Gastroesophageal sphincter (tissue), 4 donors: ENCODE data around the gene RBP5. TPM values are rescaled to one million over a fixed set of nuclear protein-coding genes. Genes with fewer than 3 reads are reported as not detected.

Source experiments
- ATAC-seq: fragments of 150-250 bp; one replicate; pipeline ENCODE4 v1.9.1; 2016; ENCODE audit warnings: mild to moderate bottlenecking, moderate library complexity
- H3K27ac ChIP-seq, 4 donors: fragments of 200-600 bp; sonication (generic) in 3 of 4; 1 replicate in 3 of 4; 2 replicates in 1 of 4; pipeline ENCODE4 v1.5.1; 2016 to 2019
- H3K27me3 ChIP-seq: fragments of 200-600 bp; sonication (generic); one replicate; pipeline ENCODE4 v1.5.1; 2019
- H3K36me3 ChIP-seq, 2 donors: fragments of 200-600 bp; sonication (generic); one replicate each; pipeline ENCODE4 v1.5.1; 2019; ENCODE audit warnings: control low read depth in 1 of 2
- H3K4me1 ChIP-seq, 3 donors: fragments of 200-600 bp; sonication (generic); 1 replicate in 2 of 3; 2 replicates in 1 of 3; pipeline ENCODE4 v1.5.1; 2016 to 2019; ENCODE audit warnings: control low read depth in 2 of 3
- H3K4me3 ChIP-seq, 2 donors: fragments of 200-600 bp; sonication (generic); one replicate each; pipeline ENCODE4 v1.5.1; 2019; ENCODE audit warnings: mild to moderate bottlenecking in 1 of 2, moderate library complexity in 1 of 2
- H3K9me3 ChIP-seq, 3 donors: fragments of 200-600 bp; sonication (generic); one replicate each; pipeline ENCODE4 v1.5.1; 2017 to 2019; ENCODE audit warnings: control low read depth in 2 of 3
- EP300 ChIP-seq: sonication (generic); formaldehyde crosslinking; IDR thresholded peaks from one replicate; pipeline ENCODE4 v1.6.1; 2017; ENCODE audit warnings: antibody characterized with exemption, mild to moderate bottlenecking
- POLR2A ChIP-seq, 2 donors: fragments of 450-650 bp; IDR thresholded peaks; one replicate each; pipeline ENCODE4 v1.6.1; 2017; ENCODE audit warnings: antibody characterized with exemption in 2 of 2, mild to moderate bottlenecking in 2 of 2, moderate library complexity in 1 of 2
- POLR2AphosphoS5 ChIP-seq: sonication (generic); formaldehyde crosslinking; IDR thresholded peaks from one replicate; pipeline ENCODE4 v1.6.1; 2017; ENCODE audit warnings: antibody characterized with exemption
- WGBS, 2 donors: methylation state at CpG; one replicate each; pipeline ENCODE4 v1.1.5; 2018; ENCODE audit warnings: low coverage in 1 of 2; 5-methylcytosine and 5-hydroxymethylcytosine counted together
- total RNA-seq, 4 donors: library from RNA; depleted of rRNA; stranded (reverse); fragments of >200 nt; gene quantifications; one replicate each; pipeline ENCODE4 v1.1.0, GENCODE V29; 2016
- TF ChIP-seq, protein P1 (sequence below), 4 experiments: fragments of 200-600 bp in 2 of 4; fragments of 450-650 bp in 2 of 4; sonication (generic) in 1 of 4; IDR thresholded peaks; one replicate each; pipeline ENCODE4 v1.5.1; 2017 to 2019; ENCODE audit warnings: antibody characterized with exemption in 4 of 4, mild to moderate bottlenecking in 2 of 4, moderate library complexity in 2 of 4

Gene RBP5
- total RNA-seq, 4 donors from 2014 or later, result 0.58 to 1.1 TPM; not detected in 2

DNA sequence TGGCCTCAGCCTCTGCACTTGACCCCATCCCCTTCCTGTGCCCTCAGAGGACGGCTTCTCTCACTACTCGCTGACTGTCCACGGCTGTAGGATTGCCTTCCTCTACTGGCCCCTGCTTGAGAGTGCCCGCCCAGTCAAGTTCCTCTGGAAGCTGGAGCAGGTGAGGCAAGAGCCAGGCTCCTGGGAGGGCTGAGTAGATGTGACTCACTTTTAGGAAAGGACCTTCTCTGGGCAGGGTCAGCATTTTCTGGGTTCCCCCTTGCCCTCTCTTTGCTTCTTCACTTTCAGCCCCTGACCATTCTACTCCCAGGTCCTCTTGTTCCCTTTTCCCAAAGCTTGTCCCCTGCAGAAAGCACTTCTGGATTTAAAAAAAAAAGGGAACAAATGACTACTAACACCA, 9.2 kb upstream of the RBP5 start:
- 43 to 50% methylated on average over 2 to 3 of the region's 4 CpGs for WGBS, 2 donors
- no peak overlapping the region for H3K4me3 ChIP-seq
- no peak for TF ChIP-seq EP300
- no peak for TF ChIP-seq POLR2A (IDR thresholded peaks at IDR 0.05)
- TF ChIP-seq, protein P1, sequence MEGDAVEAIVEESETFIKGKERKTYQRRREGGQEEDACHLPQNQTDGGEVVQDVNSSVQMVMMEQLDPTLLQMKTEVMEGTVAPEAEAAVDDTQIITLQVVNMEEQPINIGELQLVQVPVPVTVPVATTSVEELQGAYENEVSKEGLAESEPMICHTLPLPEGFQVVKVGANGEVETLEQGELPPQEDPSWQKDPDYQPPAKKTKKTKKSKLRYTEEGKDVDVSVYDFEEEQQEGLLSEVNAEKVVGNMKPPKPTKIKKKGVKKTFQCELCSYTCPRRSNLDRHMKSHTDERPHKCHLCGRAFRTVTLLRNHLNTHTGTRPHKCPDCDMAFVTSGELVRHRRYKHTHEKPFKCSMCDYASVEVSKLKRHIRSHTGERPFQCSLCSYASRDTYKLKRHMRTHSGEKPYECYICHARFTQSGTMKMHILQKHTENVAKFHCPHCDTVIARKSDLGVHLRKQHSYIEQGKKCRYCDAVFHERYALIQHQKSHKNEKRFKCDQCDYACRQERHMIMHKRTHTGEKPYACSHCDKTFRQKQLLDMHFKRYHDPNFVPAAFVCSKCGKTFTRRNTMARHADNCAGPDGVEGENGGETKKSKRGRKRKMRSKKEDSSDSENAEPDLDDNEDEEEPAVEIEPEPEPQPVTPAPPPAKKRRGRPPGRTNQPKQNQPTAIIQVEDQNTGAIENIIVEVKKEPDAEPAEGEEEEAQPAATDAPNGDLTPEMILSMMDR (IDR thresholded peaks at IDR 0.05), result no peak
- ATAC-seq, result no peak
- no peak overlapping the region for H3K27ac ChIP-seq
- H3K4me1 ChIP-seq, result no peaks in the 10 kb centered on the region
- H3K9me3 ChIP-seq, result no peaks in the 10 kb centered on the region
- peaks cover 0 to 89% of the 10 kb centered on the region in 2 donors for H3K36me3 ChIP-seq
- H3K27me3 ChIP-seq, result no peaks in the 10 kb centered on the region

DNA sequence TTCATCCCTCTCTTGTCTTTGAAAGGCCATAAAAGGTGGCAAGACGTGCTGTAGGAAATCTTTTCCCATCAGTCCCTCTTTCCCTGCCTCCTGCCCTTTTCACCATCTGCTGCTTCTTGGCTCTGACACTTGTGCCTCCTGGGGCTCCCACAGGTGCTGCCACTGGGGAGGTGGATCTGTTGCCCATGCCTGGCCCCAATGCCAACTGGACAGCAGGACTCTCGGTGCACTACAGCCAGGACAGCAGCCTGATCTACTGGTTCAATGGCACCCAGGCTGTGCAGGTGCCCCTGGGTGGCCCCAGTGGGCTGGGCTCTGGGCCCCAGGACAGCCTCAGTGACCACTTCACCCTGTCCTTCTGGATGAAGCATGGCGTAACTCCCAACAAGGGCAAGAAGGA, 8.0 kb upstream of the RBP5 start:
- no peaks in the 10 kb centered on the region for H3K4me1 ChIP-seq
- TF ChIP-seq POLR2AphosphoS5, result no peak
- TF ChIP-seq EP300, result no peak
- TF ChIP-seq, protein P1 (IDR thresholded peaks at IDR 0.05), result no peak
- no peak for TF ChIP-seq POLR2A (IDR thresholded peaks at IDR 0.05)
- WGBS, 2 donors, result 83 to 88% methylated on average over 1 of the region's 3 CpGs
- H3K27me3 ChIP-seq, result no peaks in the 10 kb centered on the region
- H3K36me3 ChIP-seq, result peaks cover 0 to 77% of the 10 kb centered on the region in 2 donors
- no peak overlapping the region for H3K4me3 ChIP-seq
- no peak for ATAC-seq
- H3K9me3 ChIP-seq, result no peaks in the 10 kb centered on the region
- no peak overlapping the region for H3K27ac ChIP-seq

DNA sequence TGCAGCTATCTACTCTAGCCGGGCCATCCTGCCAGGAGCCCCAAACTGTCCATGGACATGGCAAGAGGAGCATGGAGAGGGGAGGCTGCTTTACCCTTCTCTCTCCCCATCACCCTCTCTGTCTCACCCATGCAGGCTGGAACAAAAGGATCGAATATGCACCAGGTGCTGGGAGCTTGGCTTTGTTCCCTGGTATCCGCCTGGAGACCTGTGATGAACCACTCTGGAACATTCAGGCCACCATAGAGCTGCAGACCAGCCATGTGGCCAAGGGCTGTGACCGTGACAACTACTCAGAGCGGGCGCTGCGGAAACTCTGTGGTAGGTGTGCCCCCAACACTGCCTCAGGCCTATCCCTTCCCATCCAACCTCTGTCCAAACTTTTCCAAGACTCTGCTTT, 7.4 kb upstream of the RBP5 start:
- 60 to 94% methylated on average over 1 to 6 of the region's 7 CpGs for WGBS, 2 donors
- H3K4me3 ChIP-seq, result no peak overlapping the region
- H3K36me3 ChIP-seq, result peaks cover 0 to 71% of the 10 kb centered on the region in 2 donors
- no peak for ATAC-seq
- no peaks in the 10 kb centered on the region for H3K9me3 ChIP-seq
- no peaks in the 10 kb centered on the region for H3K27me3 ChIP-seq
- no peak for TF ChIP-seq EP300
- TF ChIP-seq, protein P1 (IDR thresholded peaks at IDR 0.05), result no peak
- no peak for TF ChIP-seq POLR2A (IDR thresholded peaks at IDR 0.05)
- TF ChIP-seq POLR2AphosphoS5, result no peak
- H3K27ac ChIP-seq, result no peak overlapping the region
- peaks cover 0 to 5% (median 2%) of the 10 kb centered on the region in 3 donors for H3K4me1 ChIP-seq

DNA sequence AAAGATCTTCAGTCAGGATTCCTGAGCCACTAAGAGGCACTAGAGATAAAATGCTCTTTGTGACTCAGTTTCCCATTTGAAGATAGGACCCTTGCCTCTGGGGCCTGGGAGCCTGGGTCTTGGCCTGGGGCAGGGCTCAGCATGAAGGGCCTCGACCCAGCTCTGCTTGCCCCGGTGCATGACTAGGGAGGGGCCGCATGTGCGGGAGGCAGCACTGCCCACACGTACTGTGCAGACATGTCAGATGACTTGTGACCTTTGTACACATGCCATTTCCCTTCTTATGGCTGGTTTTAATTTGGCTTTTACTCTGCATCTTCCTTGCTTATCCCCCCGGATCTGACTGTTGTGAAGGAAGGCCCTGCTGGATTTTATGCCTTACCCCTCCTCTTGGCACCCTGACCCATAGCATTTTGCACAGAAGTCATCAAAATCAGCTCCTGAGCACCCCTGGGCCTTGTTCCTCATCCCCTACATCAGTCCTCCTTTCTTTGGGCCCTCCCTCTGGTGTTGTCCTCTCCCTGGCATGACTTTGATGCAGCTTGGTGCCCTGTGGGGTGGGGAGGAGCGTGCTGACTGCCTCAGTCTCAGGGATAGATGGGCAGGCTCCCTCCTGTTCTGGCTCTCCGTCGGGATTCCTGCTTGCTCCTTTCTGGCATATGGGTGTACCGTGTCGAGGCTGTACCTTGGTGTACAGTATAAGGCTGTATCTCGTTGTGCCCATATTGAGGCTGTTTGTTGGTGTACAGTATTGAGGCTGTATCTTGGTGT, 5.9 kb upstream of the RBP5 start:
- H3K4me3 ChIP-seq, result no peak overlapping the region
- 80 to 89% methylated on average over 1 to 7 of the region's 12 CpGs for WGBS, 2 donors
- H3K4me1 ChIP-seq, result peaks cover 0 to 20% (median 10%) of the 10 kb centered on the region in 3 donors
- H3K27me3 ChIP-seq, result no peaks in the 10 kb centered on the region
- no peak for ATAC-seq
- no peaks in the 10 kb centered on the region for H3K9me3 ChIP-seq
- H3K27ac ChIP-seq, result no peak overlapping the region
- H3K36me3 ChIP-seq, result peaks cover 0 to 57% of the 10 kb centered on the region in 2 donors
- TF ChIP-seq POLR2AphosphoS5, result no peak
- no peak for TF ChIP-seq EP300
- TF ChIP-seq POLR2A (IDR thresholded peaks at IDR 0.05), result no peak
- TF ChIP-seq, protein P1 (IDR thresholded peaks at IDR 0.05), result no peak

DNA sequence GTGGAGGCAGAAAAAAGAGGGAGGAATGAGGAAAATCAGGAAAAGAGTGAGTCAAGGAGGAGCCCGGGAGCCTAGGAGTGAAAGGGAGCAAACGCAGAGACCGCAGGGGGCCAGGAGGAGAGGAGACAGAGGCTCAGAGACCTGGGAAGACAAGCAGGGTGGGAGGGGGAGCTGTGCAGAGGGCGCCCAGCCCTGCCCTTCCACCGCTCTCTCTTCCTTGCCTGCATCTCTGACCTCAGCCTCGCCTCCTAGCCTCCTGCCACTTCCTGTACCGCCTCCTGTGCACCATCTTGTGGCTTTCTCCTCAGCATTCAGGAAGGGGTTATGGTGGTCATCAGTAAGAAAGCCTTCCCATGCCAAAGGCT, 2.8 kb upstream of the RBP5 start:
- Histone ChIP-seq H3K4me1 (peaks cover 0 to 35% (median 17%) of the 10 kb centered on the region in 3 donors), H3K36me3 (peaks cover 0 to 33% of the 10 kb centered on the region in 2 donors), H3K27ac (peak overlapping the region in 3 of 4 donors; percentile 1 to 87 (median 76)), H3K9me3 (no peaks in the 10 kb centered on the region), H3K4me3 (peak overlapping the region in 1 of 2 donors; percentile 65), H3K27me3 (no peaks in the 10 kb centered on the region)
- ATAC-seq, result no peak
- TF ChIP-seq POLR2AphosphoS5 (no peak), EP300 (no peak), POLR2A (IDR thresholded peaks at IDR 0.05) (no peak)
- TF ChIP-seq, protein P1 (IDR thresholded peaks at IDR 0.05), result no peak
- 42 to 50% methylated on average over 6 to 7 of the region's 7 CpGs for WGBS, 2 donors
